Karpas-422 (cell line): ENCODE results near the gene CNIH2. TPM values are rescaled to one million over a fixed set of nuclear protein-coding genes. Genes with fewer than 3 reads are reported as not detected.
A peak's percentile ranks its signal among the peaks of the same experiment; 100 is the strongest.
"Not testable (repeated sequence)": the region's sequence is repeated elsewhere in the genome, so short reads cannot be mapped to it uniquely, and the experiment has no call there.

Experiments used
- DNase-seq: peaks from one replicate; pipeline ENCODE4 v3.0.0-alpha.2; 2015
- H2AFZ ChIP-seq: fragments of 200-600 bp; sonication (generic); 2 replicates; pipeline ENCODE4 v1.6.1; 2014; ENCODE audit warnings: antibody characterized with exemption, low read length, mixed read lengths
- H3K27ac ChIP-seq: fragments of 200-600 bp; sonication (generic); 2 replicates; pipeline ENCODE4 v1.5.1; 2014; ENCODE audit warnings: mild to moderate bottlenecking, low read length, moderate library complexity
- H3K27me3 ChIP-seq: fragments of 200-600 bp; sonication (generic); 2 replicates; pipeline ENCODE4 v1.6.1; 2014; ENCODE audit warnings: low read length, mixed read lengths
- H3K36me3 ChIP-seq: fragments of 200-600 bp; sonication (generic); 2 replicates; pipeline ENCODE4 v1.6.1; 2014; ENCODE audit warnings: low read length, mixed read lengths; ENCODE audit not compliant: insufficient read depth
- H3K4me1 ChIP-seq: fragments of 200-600 bp; sonication (generic); 2 replicates; pipeline ENCODE4 v1.6.1; 2014; ENCODE audit warnings: mild to moderate bottlenecking, low read length, mixed read lengths
- H3K4me2 ChIP-seq: fragments of 200-600 bp; sonication (generic); 2 replicates; pipeline ENCODE4 v1.6.1; 2014; ENCODE audit warnings: low read length, low read depth, mild to moderate bottlenecking; ENCODE audit not compliant: poor library complexity, severe bottlenecking
- H3K4me3 ChIP-seq: fragments of 200-600 bp; sonication (generic); 2 replicates; pipeline ENCODE4 v1.5.1; 2014; ENCODE audit warnings: mild to moderate bottlenecking, antibody characterized with exemption, low read length, mixed read lengths
- H3K79me2 ChIP-seq: fragments of 200-600 bp; sonication (generic); 2 replicates; pipeline ENCODE4 v1.6.1; 2014; ENCODE audit warnings: mild to moderate bottlenecking, low read length, mixed read lengths
- H3K9ac ChIP-seq: fragments of 200-600 bp; sonication (generic); 2 replicates; pipeline ENCODE4 v1.6.0; 2014; ENCODE audit warnings: low read length
- H3K9me2 ChIP-seq: fragments of 200-600 bp; sonication (generic), shearing (Covaris generic); replicated peaks from 2 replicates; pipeline ENCODE4 v1.6.0; 2014; ENCODE audit warnings: mild to moderate bottlenecking, low read length, moderate library complexity; ENCODE audit not compliant: insufficient read depth
- H3K9me3 ChIP-seq: fragments of 300-700, 200-600 bp; sonication (generic); 2 replicates; pipeline ENCODE4 v1.6.1; 2014; ENCODE audit warnings: low read length, mixed read lengths
- H4K20me1 ChIP-seq: fragments of 200-600 bp; sonication (generic); 2 replicates; pipeline ENCODE4 v1.6.1; 2014; ENCODE audit warnings: mild to moderate bottlenecking, antibody characterized with exemption, low read length, low read depth; ENCODE audit not compliant: insufficient read depth
- total RNA-seq: library from RNA; depleted of rRNA; stranded (reverse); fragments of >200 nt; shearing (Covaris generic); gene quantifications from 2 replicates; pipeline ENCODE4 v1.2.3, GENCODE V29; 2014; ENCODE audit warnings: low replicate concordance

CNIH2 gene
- total RNA-seq, 1 experiment from 2014 or later: 0.34 TPM

DNA sequence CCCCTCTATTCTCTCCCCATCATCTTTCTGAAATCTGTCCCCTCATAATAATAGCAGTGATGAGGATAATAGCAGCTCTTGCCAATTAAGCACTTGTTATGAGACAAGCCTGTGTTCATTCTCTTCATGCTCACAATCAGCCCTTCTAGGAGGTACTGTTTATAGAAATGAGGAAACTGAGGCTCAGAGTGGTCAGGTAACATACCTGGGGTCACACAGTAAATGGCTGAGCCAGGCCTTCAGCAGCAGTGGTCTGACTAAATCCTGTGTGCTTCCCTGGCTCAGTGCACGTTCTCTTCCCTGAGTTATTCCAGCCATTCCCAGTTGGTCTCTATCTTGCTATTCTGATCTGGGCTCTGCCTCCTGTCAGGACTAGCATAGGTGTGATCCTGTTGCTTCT, 3.8 kb upstream of the CNIH2 start:
- Histone ChIP-seq H2AFZ (no peak overlapping the region), H3K36me3 (peaks cover 13% of the 10 kb centered on the region; the same call in 1 of the 2 replicates), H3K4me3 (no peak overlapping the region), H3K79me2 (peaks cover 18% of the 10 kb centered on the region), H3K27ac (no peak overlapping the region), H3K27me3 (no peaks in the 10 kb centered on the region), H3K4me1 (peaks cover 24% of the 10 kb centered on the region), H3K9ac (no peak overlapping the region), H3K9me2 (no peaks in the 10 kb centered on the region), H4K20me1 (no peaks in the 10 kb centered on the region), H3K4me2 (no peak overlapping the region), H3K9me3 (no peaks in the 10 kb centered on the region)
- no peak for DNase-seq

DNA sequence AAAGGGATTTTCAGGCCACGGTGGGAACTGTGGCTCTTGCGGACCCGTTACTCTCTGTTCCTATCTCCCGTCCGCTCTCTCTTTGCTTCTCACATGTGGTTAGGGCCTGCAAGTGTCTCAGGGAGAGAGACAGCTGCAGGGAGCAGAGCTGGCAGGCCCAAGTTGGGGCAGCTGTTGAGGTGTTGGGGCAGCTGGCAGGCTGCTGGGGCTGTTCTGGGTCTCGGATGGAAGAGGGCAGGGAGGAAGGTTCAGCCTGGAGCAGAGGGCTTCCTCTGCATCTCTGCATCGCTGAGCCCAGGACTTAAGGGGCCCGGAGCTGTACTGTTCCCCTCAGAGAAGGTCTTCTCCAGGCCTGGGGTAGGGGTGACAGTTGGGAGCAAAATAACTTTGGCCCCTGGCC, 2.6 kb upstream of the CNIH2 start:
- peaks cover 15% of the 10 kb centered on the region for H3K4me1 ChIP-seq
- no peak overlapping the region for H3K4me2 ChIP-seq
- H3K9me3 ChIP-seq: no peaks in the 10 kb centered on the region
- H3K9ac ChIP-seq: no peak overlapping the region
- H3K27me3 ChIP-seq: no peaks in the 10 kb centered on the region
- H4K20me1 ChIP-seq: no peaks in the 10 kb centered on the region
- H3K9me2 ChIP-seq: no peaks in the 10 kb centered on the region
- H3K4me3 ChIP-seq: no peak overlapping the region
- no peak for DNase-seq
- peaks cover 6% of the 10 kb centered on the region for H3K79me2 ChIP-seq
- no peak overlapping the region for H3K27ac ChIP-seq
- H3K36me3 ChIP-seq: peaks cover 13% of the 10 kb centered on the region; the same call in 1 of the 2 replicates
- H2AFZ ChIP-seq: no peak overlapping the region

DNA sequence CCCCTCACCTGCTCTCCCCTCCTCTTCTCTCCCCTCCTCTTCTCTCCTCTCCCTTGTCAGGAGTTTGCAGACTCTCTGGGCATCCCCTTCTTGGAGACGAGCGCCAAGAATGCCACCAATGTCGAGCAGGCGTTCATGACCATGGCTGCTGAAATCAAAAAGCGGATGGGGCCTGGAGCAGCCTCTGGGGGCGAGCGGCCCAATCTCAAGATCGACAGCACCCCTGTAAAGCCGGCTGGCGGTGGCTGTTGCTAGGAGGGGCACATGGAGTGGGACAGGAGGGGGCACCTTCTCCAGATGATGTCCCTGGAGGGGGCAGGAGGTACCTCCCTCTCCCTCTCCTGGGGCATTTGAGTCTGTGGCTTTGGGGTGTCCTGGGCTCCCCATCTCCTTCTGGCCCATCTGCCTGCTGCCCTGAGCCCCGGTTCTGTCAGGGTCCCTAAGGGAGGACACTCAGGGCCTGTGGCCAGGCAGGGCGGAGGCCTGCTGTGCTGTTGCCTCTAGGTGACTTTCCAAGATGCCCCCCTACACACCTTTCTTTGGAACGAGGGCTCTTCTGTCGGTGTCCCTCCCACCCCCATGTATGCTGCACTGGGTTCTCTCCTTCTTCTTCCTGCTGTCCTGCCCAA, 1.9 kb upstream of the CNIH2 start:
- Histone ChIP-seq H3K4me1 (peaks cover 15% of the 10 kb centered on the region), H3K79me2 (no peaks in the 10 kb centered on the region), H3K36me3 (peaks cover 13% of the 10 kb centered on the region; the same call in 1 of the 2 replicates), H2AFZ (no peak overlapping the region), H3K27ac (no peak overlapping the region), H3K4me3 (no peak overlapping the region), H3K9ac (no peak overlapping the region), H3K9me3 (no peaks in the 10 kb centered on the region), H3K27me3 (no peaks in the 10 kb centered on the region), H3K9me2 (no peaks in the 10 kb centered on the region), H3K4me2 (no peak overlapping the region), H4K20me1 (no peaks in the 10 kb centered on the region)
- DNase-seq: no peak

DNA sequence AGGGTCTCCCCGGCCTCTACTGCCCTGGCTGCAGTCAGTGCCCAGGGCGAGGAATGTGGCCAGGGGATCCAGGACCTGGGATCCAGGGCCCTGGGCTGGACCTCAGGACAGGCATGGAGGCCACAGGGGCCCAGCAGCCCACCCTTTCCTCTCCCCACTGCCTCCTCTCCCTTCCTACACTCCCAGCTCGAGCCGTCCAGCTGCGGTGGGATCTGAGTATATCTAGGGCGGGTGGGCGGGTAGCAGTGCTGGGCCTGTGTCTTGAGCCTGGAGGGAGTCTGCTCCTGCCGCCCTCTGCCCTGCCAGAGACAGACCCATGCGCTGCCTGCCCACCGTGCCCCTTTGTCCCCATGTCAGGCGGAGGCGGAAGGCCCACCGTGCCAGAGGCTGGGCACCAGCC, 1.4 kb upstream of the CNIH2 start:
- DNase-seq, H3K9ac ChIP-seq, H4K20me1 ChIP-seq, H3K4me2 ChIP-seq, H3K4me3 ChIP-seq, H3K27me3 ChIP-seq, H3K79me2 ChIP-seq, H2AFZ ChIP-seq, H3K9me3 ChIP-seq, H3K9me2 ChIP-seq, H3K27ac ChIP-seq: not testable (repeated sequence)
- Histone ChIP-seq H3K4me1 (peaks cover 18% of the 10 kb centered on the region), H3K36me3 (peaks cover 13% of the 10 kb centered on the region; the same call in 1 of the 2 replicates)

DNA sequence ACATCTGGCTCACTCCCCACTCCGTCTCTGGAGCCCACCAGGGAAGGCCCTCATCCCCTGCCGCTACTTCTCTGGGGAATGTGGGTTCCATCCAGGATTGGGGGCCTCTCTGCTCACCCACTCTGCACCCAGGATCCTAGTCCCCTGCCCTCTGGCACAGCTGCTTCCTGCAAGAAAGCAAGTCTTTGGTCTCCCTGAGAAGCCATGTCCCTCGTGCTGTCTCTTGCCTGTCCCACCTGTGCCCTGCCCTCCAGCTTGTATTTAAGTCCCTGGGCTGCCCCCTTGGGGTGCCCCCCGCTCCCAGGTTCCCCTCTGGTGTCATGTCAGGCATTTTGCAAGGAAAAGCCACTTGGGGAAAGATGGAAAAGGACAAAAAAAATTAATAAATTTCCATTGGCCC, 911 bp upstream of the CNIH2 start:
- not testable (repeated sequence) for H2AFZ ChIP-seq, H3K27me3 ChIP-seq, H3K9me2 ChIP-seq, H4K20me1 ChIP-seq, H3K9me3 ChIP-seq, H3K79me2 ChIP-seq, DNase-seq, H3K4me3 ChIP-seq
- Histone ChIP-seq H3K9ac (0 out of 2 replicates have a peak overlapping the region, but pooled peaks have one; percentile 47), H3K36me3 (peaks cover 12% of the 10 kb centered on the region; the same call in 1 of the 2 replicates), H3K27ac (0 out of 2 replicates have a peak overlapping the region, but pooled peaks have one; percentile 22), H3K4me2 (peak overlapping the region; percentile 70), H3K4me1 (peaks cover 23% of the 10 kb centered on the region)

DNA sequence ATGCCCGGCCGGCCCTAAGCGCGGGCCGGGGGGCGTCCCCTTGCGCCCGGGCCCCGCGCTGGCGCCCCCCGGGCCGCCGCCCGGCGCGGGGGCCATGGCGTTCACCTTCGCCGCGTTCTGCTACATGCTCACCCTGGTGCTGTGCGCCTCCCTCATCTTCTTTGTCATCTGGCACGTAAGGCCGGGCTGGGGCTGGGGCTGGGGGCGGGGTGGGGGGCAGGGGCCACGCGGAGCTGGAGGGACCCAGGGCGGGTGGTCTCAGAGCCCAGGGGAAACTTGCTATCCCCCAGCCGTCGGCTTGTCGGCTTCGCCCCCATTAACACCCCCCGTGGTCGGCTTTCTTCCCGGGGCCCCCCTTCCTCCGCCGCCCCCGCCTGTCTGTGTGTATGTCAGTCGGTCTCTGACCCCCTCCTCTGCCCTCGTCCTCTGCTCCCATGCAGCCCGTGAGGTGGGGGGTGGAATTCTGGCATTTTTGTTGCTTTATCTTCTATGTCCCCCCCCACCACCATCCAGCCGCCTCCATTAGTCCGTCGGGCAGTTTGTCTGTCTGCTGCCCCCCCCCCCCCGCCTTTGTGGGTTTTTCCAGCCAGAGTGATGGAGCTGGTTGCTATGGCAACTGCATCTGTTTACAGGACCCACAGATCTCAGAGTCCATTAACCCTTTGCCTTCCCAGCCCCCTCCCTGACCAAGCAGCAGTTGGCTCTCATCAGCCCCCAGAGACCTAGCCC, 552 bp downstream of the CNIH2 start:
- Histone ChIP-seq H3K9me2 (no peaks in the 10 kb centered on the region), H3K4me1 (peaks cover 34% of the 10 kb centered on the region), H2AFZ (no peak overlapping the region), H3K36me3 (peaks cover 5% of the 10 kb centered on the region; the same call in 1 of the 2 replicates), H3K9ac (peak overlapping the region; percentile 62), H3K27ac (no peak overlapping the region), H3K4me2 (peak overlapping the region; percentile 57), H3K9me3 (no peaks in the 10 kb centered on the region), H3K4me3 (peak overlapping the region; percentile 57; the same call in 1 of the 2 replicates), H3K27me3 (no peaks in the 10 kb centered on the region), H3K79me2 (no peaks in the 10 kb centered on the region), H4K20me1 (peaks cover 3% of the 10 kb centered on the region; the same call in 1 of the 2 replicates)
- DNase-seq: no peak

DNA sequence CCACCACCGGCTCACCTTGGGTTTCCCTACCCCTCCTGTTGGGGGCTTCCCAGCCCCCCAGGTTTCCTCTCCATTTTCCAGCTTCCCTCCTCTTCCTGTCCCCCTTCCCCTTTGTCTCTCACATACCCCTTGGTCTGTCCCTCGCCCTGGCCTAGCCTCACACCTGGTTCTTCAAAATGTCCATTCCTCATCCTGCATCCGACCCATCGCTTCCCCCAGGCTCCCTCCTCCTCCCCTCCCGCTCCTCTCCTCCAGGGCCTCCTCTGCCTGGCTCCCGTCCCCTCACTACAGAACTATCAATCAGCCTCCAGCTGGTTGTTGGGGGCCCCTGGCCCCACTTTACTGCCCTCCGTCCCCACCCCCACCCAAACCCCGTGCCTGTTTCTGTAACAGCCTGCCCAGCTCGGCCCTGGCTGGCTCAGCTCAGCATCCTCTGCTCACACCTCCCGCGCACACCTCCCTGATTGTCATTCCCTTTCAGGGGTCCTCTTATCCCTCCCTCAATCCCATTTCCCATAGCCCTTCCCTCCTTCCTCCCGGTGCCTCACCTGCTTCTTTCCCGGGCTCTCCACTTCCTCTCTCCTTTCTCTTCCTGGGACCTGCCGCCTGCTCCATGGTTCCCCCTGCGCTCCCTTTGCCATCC, 1.2 kb downstream of the CNIH2 start:
- Histone ChIP-seq H2AFZ (no peak overlapping the region), H3K9me2 (no peaks in the 10 kb centered on the region), H3K4me1 (peaks cover 34% of the 10 kb centered on the region), H3K9me3 (no peaks in the 10 kb centered on the region), H3K27ac (no peak overlapping the region), H3K9ac (0 out of 2 replicates have a peak overlapping the region, but pooled peaks have one; percentile 27), H4K20me1 (peaks cover 3% of the 10 kb centered on the region; the same call in 1 of the 2 replicates), H3K36me3 (peaks cover 2% of the 10 kb centered on the region; the same call in 1 of the 2 replicates), H3K4me3 (peak overlapping the region; percentile 57; the same call in 1 of the 2 replicates), H3K4me2 (peak overlapping the region; percentile 57), H3K27me3 (no peaks in the 10 kb centered on the region), H3K79me2 (no peaks in the 10 kb centered on the region)
- no peak for DNase-seq

DNA sequence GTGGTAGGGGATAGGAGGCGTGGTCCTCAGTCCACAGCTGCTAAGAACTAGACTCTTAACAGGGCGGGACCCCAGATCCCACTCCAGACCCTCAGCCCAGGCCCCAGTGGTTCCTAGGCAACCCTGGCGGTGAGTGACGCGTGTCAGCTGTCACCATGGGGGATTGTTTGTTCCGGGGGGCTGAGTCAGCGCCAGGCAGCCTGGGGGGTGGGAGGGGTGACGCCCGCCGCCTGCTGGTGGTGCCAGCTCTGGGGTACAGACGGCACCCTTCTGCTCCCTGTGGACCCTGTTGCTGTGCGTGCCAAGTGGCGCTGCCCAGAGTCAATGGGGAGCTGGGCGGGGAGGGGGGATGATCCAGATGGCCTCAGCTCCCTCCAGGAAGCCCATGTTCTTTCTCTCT, 2.5 kb downstream of the CNIH2 start:
- Histone ChIP-seq H3K9ac (no peak overlapping the region; the same call in 1 of the 2 replicates), H2AFZ (no peak overlapping the region), H3K9me2 (no peaks in the 10 kb centered on the region), H3K9me3 (no peaks in the 10 kb centered on the region), H4K20me1 (peaks cover 3% of the 10 kb centered on the region; the same call in 1 of the 2 replicates), H3K27ac (no peak overlapping the region), H3K36me3 (0 out of 2 replicates have a peak, but pooled peaks cover 4% of the 10 kb centered on the region), H3K4me2 (no peak overlapping the region), H3K4me3 (no peak overlapping the region), H3K27me3 (no peaks in the 10 kb centered on the region), H3K4me1 (peaks cover 34% of the 10 kb centered on the region), H3K79me2 (peaks cover 2% of the 10 kb centered on the region; the same call in 1 of the 2 replicates)
- no peak for DNase-seq
